Activated naive CD4-positive, alpha-beta T cell treated with anti-CD3 and anti-CD28 coated beads for 36 hours (primary cell): ENCODE measurements around the gene CDC42BPG. TPM values are rescaled to one million over a fixed set of nuclear protein-coding genes. Genes with fewer than 3 reads are reported as not detected.
"Not testable (repeated sequence)": the region's sequence is repeated elsewhere in the genome, so short reads cannot be mapped to it uniquely, and the experiment has no call there.

Source experiments
- CTCF ChIA-PET: fragments of 350-600 bp; sonication (Branson Sonifier 250); formaldehyde crosslinking; loops from one replicate; lab custom pipeline; 2021; ENCODE audit warnings: antibody characterized with exemption; lab: Charles Lee
- DNase-seq: peaks from one replicate; pipeline ENCODE4 v3.0.0-alpha.2; 2020
- H3K27ac Mint-ChIP-seq: one replicate; pipeline ENCODE4 v1.8.0; 2021; ENCODE audit warnings: mild to moderate bottlenecking, mixed read lengths
- H3K27me3 Mint-ChIP-seq: one replicate; pipeline ENCODE4 v1.8.0; 2021; ENCODE audit warnings: low read depth, mixed read lengths
- H3K36me3 Mint-ChIP-seq: one replicate; pipeline ENCODE4 v1.8.0; 2021; ENCODE audit warnings: low read depth, mixed read lengths
- H3K4me1 Mint-ChIP-seq: one replicate; pipeline ENCODE4 v1.8.0; 2021; ENCODE audit warnings: low read depth, mixed read lengths
- H3K4me3 Mint-ChIP-seq: one replicate; pipeline ENCODE4 v1.8.0; 2021; ENCODE audit warnings: mild to moderate bottlenecking, moderate library complexity, mixed read lengths
- H3K9me3 Mint-ChIP-seq: one replicate; pipeline ENCODE4 v1.8.0; 2021; ENCODE audit warnings: mixed read lengths
- intact Hi-C: fragments of 100-400 bp; cut with micrococcal nuclease; formaldehyde crosslinking; loops from one replicate; pipeline ENCODE4 v1.15.1; 2023
- total RNA-seq, 2 experiments: library from RNA; stranded (reverse); gene quantifications; one replicate each; pipeline ENCODE4 v1.2.3, GENCODE V29; 2021

CDC42BPG gene
- total RNA-seq, 2 experiments from 2014 or later, result 0.32 to 0.41 TPM

- Mint-ChIP-seq H3K9me3 (no peaks in the 10 kb centered on the region), H3K27ac (peak overlapping the region; percentile 95), H3K4me1 (peaks cover 93% of the 10 kb centered on the region), H3K36me3 (peaks cover 44% of the 10 kb centered on the region), H3K4me3 (peak overlapping the region; percentile 18), H3K27me3 (no peaks in the 10 kb centered on the region)
- intact Hi-C loops, result no loop called here
- peak; percentile 35 for DNase-seq
- CTCF ChIA-PET, result interaction anchor here (1.3 to 32.9 kb wide), 3 partner anchors 9 to 34 kb away, joined by 4 to 992 read pairs (median 288); partner anchors contain the start of genes CDC42BPG and EHD1
Measured at GRCh38 chr11:64852804-64853509, 8.5 kb upstream of the CDC42BPG start.

GRCh38 chr11:64851831-64852351, 7.4 kb upstream of the CDC42BPG start:
- no peaks in the 10 kb centered on the region for H3K27me3 Mint-ChIP-seq
- peak; percentile 57 for DNase-seq
- peaks cover 93% of the 10 kb centered on the region for H3K4me1 Mint-ChIP-seq
- intact Hi-C loops, result loop anchor here (1.0 kb wide), 4 partner anchors 7 to 33 kb away; partner anchors contain the start of gene EHD1
- H3K4me3 Mint-ChIP-seq, result peak overlapping the region; percentile 49
- CTCF ChIA-PET, result interaction anchor here (1.4 to 32.9 kb wide), 3 partner anchors 11 to 478 kb away, joined by 3 to 992 read pairs (median 288); partner anchors contain the start of gene EHD1
- peaks cover 38% of the 10 kb centered on the region for H3K36me3 Mint-ChIP-seq
- no peaks in the 10 kb centered on the region for H3K9me3 Mint-ChIP-seq
- H3K27ac Mint-ChIP-seq, result peak overlapping the region; percentile 95

- peak overlapping the region; percentile 95 for H3K27ac Mint-ChIP-seq
- intact Hi-C loops, result loop anchor here (1.0 kb wide), 4 partner anchors 8 to 34 kb away; partner anchors contain the start of gene EHD1
- peak; percentile 91 for DNase-seq
- CTCF ChIA-PET, result interaction anchor here (0.7 to 32.9 kb wide), 4 partner anchors 12 to 479 kb away, joined by 3 to 992 read pairs (median 146); partner anchors contain the start of gene EHD1
- H3K9me3 Mint-ChIP-seq, result no peaks in the 10 kb centered on the region
- no peaks in the 10 kb centered on the region for H3K27me3 Mint-ChIP-seq
- peaks cover 85% of the 10 kb centered on the region for H3K4me1 Mint-ChIP-seq
- peak overlapping the region; percentile 49 for H3K4me3 Mint-ChIP-seq
- peaks cover 30% of the 10 kb centered on the region for H3K36me3 Mint-ChIP-seq
Measured at GRCh38 chr11:64850979-64851567, 6.6 kb upstream of the CDC42BPG start.

GRCh38 chr11:64849598-64850356, 5.3 kb upstream of the CDC42BPG start:
- Mint-ChIP-seq H3K4me1 (peaks cover 76% of the 10 kb centered on the region), H3K27me3 (no peaks in the 10 kb centered on the region), H3K36me3 (peaks cover 18% of the 10 kb centered on the region), H3K9me3 (no peaks in the 10 kb centered on the region), H3K4me3 (no peak overlapping the region), H3K27ac (peak overlapping the region; percentile 50)
- intact Hi-C loops, result no loop called here
- CTCF ChIA-PET, result interaction anchor here (0.9 to 32.9 kb wide), 3 partner anchors 13 to 149 kb away, joined by 3 to 992 read pairs (median 288); partner anchors contain the start of gene EHD1
- no peak for DNase-seq

- intact Hi-C loops, result no loop called here
- CTCF ChIA-PET, result interaction anchor here (0.6 to 32.9 kb wide), 14 partner anchors 9 to 467 kb away, joined by 3 to 992 read pairs (median 4); partner anchors contain the start of genes ARL2, EHD1, PPP2R5B and ZNHIT2
- no peaks in the 10 kb centered on the region for H3K27me3 Mint-ChIP-seq
- peak; percentile 61 for DNase-seq
- H3K9me3 Mint-ChIP-seq, result no peaks in the 10 kb centered on the region
- H3K4me3 Mint-ChIP-seq, result no peak overlapping the region
- H3K4me1 Mint-ChIP-seq, result peaks cover 69% of the 10 kb centered on the region
- peaks cover 10% of the 10 kb centered on the region for H3K36me3 Mint-ChIP-seq
- H3K27ac Mint-ChIP-seq, result peak overlapping the region; percentile 65
Measured at GRCh38 chr11:64848826-64849597, 4.6 kb upstream of the CDC42BPG start.

- intact Hi-C loops, result no loop called here
- H3K36me3 Mint-ChIP-seq, result peaks cover 6% of the 10 kb centered on the region
- peak overlapping the region; percentile 65 for H3K27ac Mint-ChIP-seq
- H3K4me1 Mint-ChIP-seq, result peaks cover 68% of the 10 kb centered on the region
- no peaks in the 10 kb centered on the region for H3K27me3 Mint-ChIP-seq
- H3K4me3 Mint-ChIP-seq, result no peak overlapping the region
- DNase-seq, result no peak
- CTCF ChIA-PET, result interaction anchor here (0.6 to 32.9 kb wide), 18 partner anchors 8 to 468 kb away, joined by 3 to 992 read pairs (median 4); partner anchors contain the start of genes ARL2, EHD1, PPP2R5B and ZNHIT2
- H3K9me3 Mint-ChIP-seq, result no peaks in the 10 kb centered on the region
Measured at GRCh38 chr11:64848214-64848825, 3.9 kb upstream of the CDC42BPG start.

- CTCF ChIA-PET, result interaction anchor here (0.7 to 32.9 kb wide), 12 partner anchors 16 to 469 kb away, joined by 3 to 992 read pairs (median 6); partner anchors contain the start of genes ARL2, EHD1 and ZNHIT2
- Mint-ChIP-seq H3K4me3 (no peak overlapping the region), H3K27ac (no peak overlapping the region), H3K4me1 (peaks cover 57% of the 10 kb centered on the region), H3K27me3 (no peaks in the 10 kb centered on the region), H3K9me3 (no peaks in the 10 kb centered on the region), H3K36me3 (peaks cover 2% of the 10 kb centered on the region)
- peak; percentile 96 for DNase-seq
- intact Hi-C loops, result loop anchor here (1.0 to 2.0 kb wide), 6 partner anchors 47 to 468 kb away; partner anchors contain the start of genes PPP2R5B and ZNHIT2
Measured at GRCh38 chr11:64846998-64847666, 2.7 kb upstream of the CDC42BPG start.

- peaks cover 44% of the 10 kb centered on the region for H3K4me1 Mint-ChIP-seq
- not testable (repeated sequence) for H3K27ac Mint-ChIP-seq, H3K9me3 Mint-ChIP-seq, H3K4me3 Mint-ChIP-seq, H3K36me3 Mint-ChIP-seq, DNase-seq, H3K27me3 Mint-ChIP-seq
- CTCF ChIA-PET, result interaction anchor here (0.6 to 32.9 kb wide), 6 partner anchors 17 to 265 kb away, joined by 3 to 992 read pairs (median 4); partner anchors contain the start of gene EHD1
- intact Hi-C loops, result loop anchor here (2.0 kb wide), 2 partner anchors 59 to 79 kb away; partner anchors contain the start of gene PPP2R5B
Measured at GRCh38 chr11:64845776-64846129, 1.3 kb upstream of the CDC42BPG start.

GRCh38 chr11:64845129-64845775, 799 bp upstream of the CDC42BPG start:
- H3K36me3 Mint-ChIP-seq, result no peaks in the 10 kb centered on the region
- peaks cover 39% of the 10 kb centered on the region for H3K4me1 Mint-ChIP-seq
- no peak for DNase-seq
- peak overlapping the region; percentile 55 for H3K4me3 Mint-ChIP-seq
- intact Hi-C loops, result no loop called here
- CTCF ChIA-PET, result interaction anchor here (0.6 to 32.9 kb wide), 6 partner anchors 18 to 437 kb away, joined by 3 to 992 read pairs (median 4); partner anchors contain the start of gene EHD1
- H3K27me3 Mint-ChIP-seq, result no peaks in the 10 kb centered on the region
- peak overlapping the region; percentile 13 for H3K27ac Mint-ChIP-seq
- no peaks in the 10 kb centered on the region for H3K9me3 Mint-ChIP-seq
